IMR-90 (cell line): Measurements from ENCODE around the gene SERPINB5. TPM values are rescaled to one million over a fixed set of nuclear protein-coding genes. Genes with fewer than 3 reads are reported as not detected.

Experiments used
- ATAC-seq: fragments of 200-7000 bp; cut with Tn5 transposase; 2 replicates; pipeline ENCODE4 v1.9.1; 2020; ENCODE audit warnings: low read depth, mild to moderate bottlenecking, moderate library complexity
- BruUV-seq: library from RNA; stranded (reverse); fragments of 400-500 nt; replicated peaks from 2 replicates; lab custom pipeline; 2021; lab: Mats Ljungman, UMichigan
- CTCF ChIA-PET: fragments of 300-600 bp; formaldehyde crosslinking; extraction: SDS; loops from one replicate; lab custom pipeline; 2021; ENCODE audit warnings: antibody characterized with exemption; lab: Yijun Ruan, JAX
- POLR2A ChIA-PET: fragments of 300-600 bp; sonication (Branson Sonifier 250); formaldehyde crosslinking; loops from one replicate; lab custom pipeline; 2022; ENCODE audit warnings: antibody characterized with exemption; ENCODE audit not compliant: unreplicated experiment; lab: Charles Lee
- DNase-seq: peaks from one replicate; pipeline ENCODE4 v3.0.0; 2013
- H2AFZ ChIP-seq: replicated peaks from 2 replicates; pipeline ENCODE3; 2013; ENCODE audit warnings: low read length, mild to moderate bottlenecking; ENCODE audit not compliant: poor library complexity
- H2AK5ac ChIP-seq: 2 replicates; pipeline ENCODE4 v1.6.1; 2013; ENCODE audit warnings: low read depth, low read length, inconsistent platforms
- H2AK9ac ChIP-seq: replicated peaks from 2 replicates; pipeline ENCODE3; 2013; ENCODE audit warnings: mild to moderate bottlenecking, low read depth, low read length, moderate library complexity; ENCODE audit not compliant: poor library complexity
- H2BK120ac ChIP-seq: 2 replicates; pipeline ENCODE4 v1.6.1; 2013; ENCODE audit warnings: low read depth, low read length, inconsistent platforms
- H2BK15ac ChIP-seq: 3 replicates; pipeline ENCODE4 v1.6.1; 2013; ENCODE audit warnings: low read depth, low read length, inconsistent platforms
- H2BK20ac ChIP-seq: 2 replicates; pipeline ENCODE4 v1.6.1; 2013; ENCODE audit warnings: low read depth, mild to moderate bottlenecking, inconsistent platforms, low read length, moderate library complexity
- H2BK5ac ChIP-seq: 2 replicates; pipeline ENCODE4 v1.6.1; 2013; ENCODE audit warnings: mild to moderate bottlenecking, low read depth, low read length, inconsistent platforms; ENCODE audit not compliant: poor library complexity, severe bottlenecking
- H3K14ac ChIP-seq: replicated peaks from 2 replicates; pipeline ENCODE4 v1.6.1; 2013; ENCODE audit warnings: low read depth, low read length, inconsistent platforms
- H3K18ac ChIP-seq: 2 replicates; pipeline ENCODE4 v1.6.1; 2013; ENCODE audit warnings: low read depth, low read length, control low read depth
- H3K23ac ChIP-seq: 2 replicates; pipeline ENCODE4 v1.6.1; 2013; ENCODE audit warnings: low read depth, low read length, inconsistent platforms
- H3K27ac ChIP-seq: 2 replicates; pipeline ENCODE4 v1.5.1; 2013; ENCODE audit warnings: mild to moderate bottlenecking, control low read depth, low read length; ENCODE audit not compliant: insufficient read depth
- H3K27me3 ChIP-seq: 2 replicates; pipeline ENCODE4 v1.6.1; 2013; ENCODE audit warnings: low read length; ENCODE audit not compliant: control insufficient read depth, insufficient read depth
- H3K36me3 ChIP-seq: 2 replicates; pipeline ENCODE4 v1.6.1; 2013; ENCODE audit warnings: low read length, mixed read lengths; ENCODE audit not compliant: control insufficient read depth, insufficient read depth
- H3K4ac ChIP-seq: 2 replicates; pipeline ENCODE4 v1.6.1; 2013; ENCODE audit warnings: low read depth, low read length, inconsistent platforms
- H3K4me1 ChIP-seq: 2 replicates; pipeline ENCODE4 v1.6.1; 2013; ENCODE audit warnings: low read length, mixed read lengths; ENCODE audit not compliant: control insufficient read depth, insufficient read depth
- H3K4me2 ChIP-seq: 2 replicates; pipeline ENCODE4 v1.6.1; 2013; ENCODE audit warnings: low read depth, mild to moderate bottlenecking, control low read depth, low read length, moderate library complexity
- H3K4me3 ChIP-seq: 2 replicates; pipeline ENCODE4 v1.5.1; 2013; ENCODE audit warnings: low read depth, mild to moderate bottlenecking, control low read depth, low read length, moderate library complexity; ENCODE audit not compliant: insufficient read depth
- H3K56ac ChIP-seq: 2 replicates; pipeline ENCODE4 v1.6.1; 2013; ENCODE audit warnings: low read length, inconsistent platforms; ENCODE audit not compliant: insufficient read depth; ENCODE audit errors: extremely low read depth
- H3K79me1 ChIP-seq, 2 experiments: 2 replicates each; pipeline ENCODE4 v1.6.1; 2013; ENCODE audit warnings: low read length in 2 of 2, inconsistent platforms in 1 of 2, low read depth in 1 of 2
- H3K9ac ChIP-seq: 2 replicates; pipeline ENCODE4 v1.6.1; 2013; ENCODE audit warnings: low read depth, low read length, control low read depth
- H3K9me1 ChIP-seq: 2 replicates; pipeline ENCODE4 v1.6.1; 2013; ENCODE audit warnings: low read length, inconsistent platforms; ENCODE audit not compliant: insufficient read depth
- H3K9me3 ChIP-seq: 2 replicates; pipeline ENCODE4 v1.6.1; 2013; ENCODE audit warnings: low read length; ENCODE audit not compliant: control insufficient read depth, insufficient read depth
- H4K20me1 ChIP-seq: 2 replicates; pipeline ENCODE4 v1.6.1; 2013; ENCODE audit warnings: low read length, inconsistent platforms; ENCODE audit not compliant: insufficient read depth
- H4K5ac ChIP-seq: 2 replicates; pipeline ENCODE4 v1.6.1; 2013; ENCODE audit warnings: mild to moderate bottlenecking, low read depth, low read length, control low read depth
- H4K8ac ChIP-seq, 2 experiments: 2 replicates each; pipeline ENCODE4 v1.6.1; 2013; ENCODE audit warnings: low read depth in 2 of 2, low read length in 2 of 2, control low read depth in 1 of 2, inconsistent platforms in 1 of 2
- H4K91ac ChIP-seq: 2 replicates; pipeline ENCODE4 v1.6.1; 2013; ENCODE audit warnings: low read depth, low read length, inconsistent platforms; ENCODE audit not compliant: insufficient read depth
- BHLHE40 ChIP-seq: fragments of 150-350 bp; IDR thresholded peaks from 2 replicates; pipeline ENCODE4 v1.6.1; 2016; ENCODE audit warnings: mild to moderate bottlenecking, low read depth, low read length
- CTCF ChIP-seq: conservative IDR thresholded peaks from 2 replicates; pipeline ENCODE4 v1.5.1; 2012; ENCODE audit warnings: mild to moderate bottlenecking, low read depth, low read length, improper control_type of control experiment
- ELK1 ChIP-seq: fragments of 150-350 bp; IDR thresholded peaks from 2 replicates; pipeline ENCODE4 v1.6.1; 2016; ENCODE audit warnings: low read depth, mild to moderate bottlenecking, low read length, moderate library complexity, borderline replicate concordance
- MAFK ChIP-seq: IDR thresholded peaks from 2 replicates; pipeline ENCODE4 v1.6.1; 2012; ENCODE audit warnings: low read depth, low read length, improper control_type of control experiment
- MXI1 ChIP-seq: IDR thresholded peaks from 2 replicates; pipeline ENCODE4 v1.6.1; 2012; ENCODE audit warnings: low read depth, mild to moderate bottlenecking, low read length, moderate library complexity, borderline replicate concordance
- NFE2L2 ChIP-seq: fragments of 150-350 bp; IDR thresholded peaks from 2 replicates; pipeline ENCODE4 v1.6.1; 2016; ENCODE audit warnings: low read depth, mild to moderate bottlenecking, low read length
- POLR2A ChIP-seq: IDR thresholded peaks from 2 replicates; pipeline ENCODE4 v1.6.1; 2012; ENCODE audit warnings: mild to moderate bottlenecking, low read depth, low read length
- WGBS, 2 experiments: methylation state at CpG; one replicate each; pipeline versions ENCODE4 v1.1.5 to v1.1.7; 2013; ENCODE audit warnings: missing lambda C conversion rate in 2 of 2; ENCODE audit not compliant: insufficient read length in 1 of 2; ENCODE audit errors: extremely low coverage in 2 of 2; 5-methylcytosine and 5-hydroxymethylcytosine counted together
- dilution Hi-C: fragments of 300-500 bp; cut with HindIII; formaldehyde crosslinking; loops from one replicate; pipeline ENCODE4 v1.14.3; 2018; ENCODE audit warnings: low sequenced_read_pairs; ENCODE audit not compliant: unreplicated experiment
- in situ Hi-C: fragments of 300-500 bp; cut with MboI; formaldehyde crosslinking; loops from 3 replicates; pipeline ENCODE4 v1.14.3; 2019; ENCODE audit warnings: low sequenced_read_pairs, inconsistent platforms, mixed read lengths
- intact Hi-C: fragments of 100-400 bp; cut with micrococcal nuclease; formaldehyde crosslinking; loops from 2 replicates; pipeline ENCODE4 v1.10.0; 2022
- polyA plus RNA-seq, 3 experiments: library from polyadenylated mRNA; depleted of rRNA; stranded (reverse); fragments of >200 nt; gene quantifications; 2 replicates each; pipeline ENCODE4 v1.2.3, GENCODE V29; 2012; ENCODE audit warnings: low replicate concordance in 1 of 3
- total RNA-seq: library from RNA; depleted of rRNA; stranded (reverse); fragments of >200 nt; gene quantifications from 2 replicates; pipeline ENCODE4 v1.2.3, GENCODE V29; 2012

SERPINB5 gene
- total and polyA plus RNA-seq, 2 of the 4 experiments (the other 2 are of a cell fraction): not detected

DNA sequence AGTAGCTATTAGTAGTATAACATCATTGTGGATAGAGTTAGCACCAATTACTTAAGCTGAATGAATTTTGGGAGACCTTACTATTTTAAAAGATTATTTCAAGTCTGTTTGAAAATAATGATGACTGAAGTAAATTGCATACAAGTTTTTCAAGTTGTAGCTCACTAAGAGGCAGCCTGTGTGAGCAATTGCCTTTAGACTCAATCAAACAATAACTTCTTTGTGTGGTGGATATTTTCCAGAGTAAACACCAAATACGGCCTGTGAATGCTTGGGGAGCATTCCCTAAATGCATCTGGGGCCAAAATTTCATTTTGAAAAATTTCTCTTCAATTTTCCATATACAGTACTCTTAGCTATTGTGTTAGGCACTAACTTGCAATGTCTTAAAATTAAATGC is 73.3 kb downstream of the SERPINB5 start:
- H3K14ac ChIP-seq: no peak overlapping the region
- in situ Hi-C loops: no loop called here
- WGBS, 2 experiments: no CpG with 5 or more reads among the region's 1 CpG

More for the DNA sequence above, 73.3 kb downstream of the SERPINB5 start:
- no peak overlapping the region for H2BK20ac ChIP-seq
- H3K18ac ChIP-seq: no peak overlapping the region
- no peaks in the 10 kb centered on the region for H3K9me1 ChIP-seq
- no peaks in the 10 kb centered on the region for H4K20me1 ChIP-seq
- no TSS peak for BruUV-seq
- no peak overlapping the region for H2AK5ac ChIP-seq
- no peaks in the 10 kb centered on the region for H3K9me3 ChIP-seq
- H3K4me2 ChIP-seq: no peak overlapping the region
- ChIA-PET POLR2A (no interaction called here), CTCF (interaction anchor here (0.6 kb wide), 1 partner anchor 27 kb away, joined by 4 read pairs; no protein-coding TSS in a partner anchor)
- H2AFZ ChIP-seq: no peak overlapping the region
- H2BK5ac ChIP-seq: no peak overlapping the region
- H4K5ac ChIP-seq: no peak overlapping the region
- no peak overlapping the region for H2BK15ac ChIP-seq
- no peaks in the 10 kb centered on the region for H3K36me3 ChIP-seq
- no peak for DNase-seq
- intact Hi-C loops: no loop called here
- H3K23ac ChIP-seq: no peak overlapping the region
- peaks cover 2% of the 10 kb centered on the region; the same call in 1 of the 2 replicates for H3K27me3 ChIP-seq
- no peak overlapping the region for H3K56ac ChIP-seq
- ATAC-seq: no peak
- no peak overlapping the region for H2AK9ac ChIP-seq
- H3K9ac ChIP-seq: no peak overlapping the region
- H3K4ac ChIP-seq: no peak overlapping the region
- H4K91ac ChIP-seq: no peak overlapping the region
- H2BK120ac ChIP-seq: no peak overlapping the region
- H3K4me1 ChIP-seq: no peaks in the 10 kb centered on the region
- dilution Hi-C loops: no loop called here
- no peaks in the 10 kb centered on the region for H3K79me1 ChIP-seq
- TF ChIP-seq BHLHE40: no peak
- TF ChIP-seq CTCF: no peak
- TF ChIP-seq MXI1: no peak
- TF ChIP-seq NFE2L2: no peak
- no peak for TF ChIP-seq POLR2A
- TF ChIP-seq MAFK: no peak
- no peak for TF ChIP-seq ELK1
- H4K8ac ChIP-seq: no peak overlapping the region
- no peak overlapping the region for H3K27ac ChIP-seq
- no peak overlapping the region for H3K4me3 ChIP-seq
